Sigmoid colon (tissue), 4 donors: Measurements from ENCODE around the gene FYB1.

Experiments
- CTCF ChIP-seq, 4 experiments: fragments of 450-650 bp in 3 of 4; fragments of 200-600 bp in 1 of 4; IDR thresholded peaks; one replicate each; pipeline ENCODE4 v1.5.1; 2016 to 2019; ENCODE audit warnings: antibody characterized with exemption in 4 of 4, mild to moderate bottlenecking in 3 of 4, moderate library complexity in 2 of 4
- EP300 ChIP-seq, 4 donors: sonication (generic); formaldehyde crosslinking; IDR thresholded peaks; one replicate each; pipeline ENCODE4 v1.6.1; 2017; ENCODE audit warnings: antibody characterized with exemption in 4 of 4
- POLR2A ChIP-seq, 2 donors: fragments of 450-650 bp; IDR thresholded peaks; one replicate each; pipeline ENCODE4 v1.6.1; 2016; ENCODE audit warnings: antibody characterized with exemption in 2 of 2, mild to moderate bottlenecking in 2 of 2, moderate library complexity in 2 of 2
- POLR2AphosphoS5 ChIP-seq, 4 donors: sonication (generic); formaldehyde crosslinking; IDR thresholded peaks; one replicate each; pipeline ENCODE4 v1.6.1; 2017; ENCODE audit warnings: antibody characterized with exemption in 4 of 4

GRCh38 chr5:39157701-39158100, 61.7 kb downstream of the FYB1 start:
- no peak for TF ChIP-seq POLR2A (IDR thresholded peaks at IDR 0.05)
- TF ChIP-seq CTCF (IDR thresholded peaks at IDR 0.05) = no peak
- TF ChIP-seq EP300 (IDR thresholded peaks at IDR 0.05) = no peak
- TF ChIP-seq POLR2AphosphoS5 (IDR thresholded peaks at IDR 0.05) = no peak
